Retinal pigment epithelial cell (primary cell): ENCODE measurements around the gene ELMO1.

ENCODE experiments used
- DNase-seq: peaks from one replicate; pipeline ENCODE4 v3.0.0-alpha.2; 2010; ENCODE audit warnings: low read depth
- H3K4me3 ChIP-seq: 2 replicates; pipeline ENCODE4 v1.5.1; 2011; ENCODE audit warnings: mild to moderate bottlenecking, low read length, control low read depth, moderate library complexity
- TF ChIP-seq, protein P1 (sequence below): conservative IDR thresholded peaks from 2 replicates; pipeline ENCODE4 v1.5.1; 2011; ENCODE audit warnings: low read depth, low read length, control low read depth, inconsistent platforms

ELMO1 gene

DNA sequence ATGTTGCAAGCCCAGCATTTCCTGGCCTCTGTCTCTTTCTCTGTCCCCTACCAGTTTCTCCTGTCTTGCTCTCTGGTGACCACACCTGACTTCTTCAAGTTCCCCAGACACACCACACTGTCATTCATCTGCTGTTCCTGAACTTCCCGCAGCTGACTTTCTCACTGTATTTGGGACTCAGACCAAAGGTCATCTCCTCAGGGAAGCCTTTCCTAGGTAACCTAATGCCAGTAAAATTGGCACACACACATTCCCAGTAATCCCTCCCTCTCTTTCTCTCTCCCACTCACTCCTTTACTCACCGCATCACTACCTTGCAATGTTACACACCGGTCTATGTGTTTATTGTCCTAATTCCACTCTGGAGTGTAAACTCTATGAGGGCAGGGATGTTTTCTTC, 81.7 kb downstream of the ELMO1 start:
- TF ChIP-seq, protein P1, sequence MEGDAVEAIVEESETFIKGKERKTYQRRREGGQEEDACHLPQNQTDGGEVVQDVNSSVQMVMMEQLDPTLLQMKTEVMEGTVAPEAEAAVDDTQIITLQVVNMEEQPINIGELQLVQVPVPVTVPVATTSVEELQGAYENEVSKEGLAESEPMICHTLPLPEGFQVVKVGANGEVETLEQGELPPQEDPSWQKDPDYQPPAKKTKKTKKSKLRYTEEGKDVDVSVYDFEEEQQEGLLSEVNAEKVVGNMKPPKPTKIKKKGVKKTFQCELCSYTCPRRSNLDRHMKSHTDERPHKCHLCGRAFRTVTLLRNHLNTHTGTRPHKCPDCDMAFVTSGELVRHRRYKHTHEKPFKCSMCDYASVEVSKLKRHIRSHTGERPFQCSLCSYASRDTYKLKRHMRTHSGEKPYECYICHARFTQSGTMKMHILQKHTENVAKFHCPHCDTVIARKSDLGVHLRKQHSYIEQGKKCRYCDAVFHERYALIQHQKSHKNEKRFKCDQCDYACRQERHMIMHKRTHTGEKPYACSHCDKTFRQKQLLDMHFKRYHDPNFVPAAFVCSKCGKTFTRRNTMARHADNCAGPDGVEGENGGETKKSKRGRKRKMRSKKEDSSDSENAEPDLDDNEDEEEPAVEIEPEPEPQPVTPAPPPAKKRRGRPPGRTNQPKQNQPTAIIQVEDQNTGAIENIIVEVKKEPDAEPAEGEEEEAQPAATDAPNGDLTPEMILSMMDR: no peak
- no peak for DNase-seq
- no peak overlapping the region for H3K4me3 ChIP-seq

DNA sequence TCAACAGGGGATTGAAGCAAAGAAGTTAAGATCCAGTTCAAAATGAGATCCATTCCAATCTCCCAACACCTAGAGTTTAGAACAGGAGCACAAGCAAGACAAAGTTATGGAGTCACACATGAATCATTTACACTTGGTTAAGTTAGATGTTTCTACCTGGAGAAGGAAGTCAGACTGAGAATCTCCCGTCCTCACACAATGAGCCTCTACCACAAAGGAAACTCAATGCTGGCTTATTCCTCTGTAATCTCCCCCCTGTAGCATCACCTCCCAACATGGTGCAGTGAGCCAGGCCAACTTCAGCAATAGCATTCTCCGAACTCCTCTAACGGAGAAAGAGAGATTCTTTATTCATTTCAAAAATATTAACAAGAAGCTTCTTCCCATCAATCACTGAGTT, 82.2 kb downstream of the ELMO1 start:
- TF ChIP-seq, protein P1: no peak
- H3K4me3 ChIP-seq: no peak overlapping the region
- no peak for DNase-seq

DNA sequence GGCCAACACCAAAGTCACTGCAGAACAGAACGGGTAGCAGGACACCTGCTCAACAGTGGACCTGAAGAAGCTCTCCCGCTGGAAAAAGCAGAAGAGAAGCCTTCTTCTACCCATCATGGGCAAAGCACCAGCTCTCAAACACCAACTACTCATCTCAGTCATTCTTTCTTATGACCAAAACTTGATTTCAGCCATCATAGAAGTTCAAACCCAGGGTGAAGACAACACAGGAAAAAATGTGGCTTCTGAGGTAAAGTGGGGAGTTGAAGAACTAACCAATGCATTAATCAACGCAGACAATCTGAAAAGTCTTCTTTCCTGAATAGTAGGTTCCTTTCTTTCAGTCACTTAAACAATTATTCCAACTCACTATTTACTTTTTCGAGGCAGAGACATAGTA, 83.3 kb downstream of the ELMO1 start:
- DNase-seq: no peak
- no peak overlapping the region for H3K4me3 ChIP-seq
- TF ChIP-seq, protein P1: no peak

DNA sequence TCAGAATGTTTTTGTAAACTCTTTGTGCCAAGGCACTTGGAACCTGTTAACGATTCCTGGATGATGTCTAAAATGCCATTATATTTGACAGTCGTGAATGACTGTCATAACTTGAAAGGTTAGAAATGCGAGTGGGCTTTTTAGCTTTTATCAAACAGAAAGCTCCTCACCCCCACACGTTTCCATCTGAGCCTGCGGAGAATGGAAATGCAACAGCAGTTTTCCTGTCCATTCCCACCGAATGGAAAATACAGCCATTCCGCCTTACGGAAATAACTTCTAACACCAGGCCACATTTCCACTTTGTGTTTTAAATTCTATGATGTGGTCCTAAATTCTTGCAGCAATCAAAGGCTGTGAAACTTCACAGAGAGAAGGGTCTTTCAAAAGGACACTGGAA, 83.8 kb downstream of the ELMO1 start:
- no peak overlapping the region for H3K4me3 ChIP-seq
- no peak for DNase-seq
- TF ChIP-seq, protein P1: no peak

DNA sequence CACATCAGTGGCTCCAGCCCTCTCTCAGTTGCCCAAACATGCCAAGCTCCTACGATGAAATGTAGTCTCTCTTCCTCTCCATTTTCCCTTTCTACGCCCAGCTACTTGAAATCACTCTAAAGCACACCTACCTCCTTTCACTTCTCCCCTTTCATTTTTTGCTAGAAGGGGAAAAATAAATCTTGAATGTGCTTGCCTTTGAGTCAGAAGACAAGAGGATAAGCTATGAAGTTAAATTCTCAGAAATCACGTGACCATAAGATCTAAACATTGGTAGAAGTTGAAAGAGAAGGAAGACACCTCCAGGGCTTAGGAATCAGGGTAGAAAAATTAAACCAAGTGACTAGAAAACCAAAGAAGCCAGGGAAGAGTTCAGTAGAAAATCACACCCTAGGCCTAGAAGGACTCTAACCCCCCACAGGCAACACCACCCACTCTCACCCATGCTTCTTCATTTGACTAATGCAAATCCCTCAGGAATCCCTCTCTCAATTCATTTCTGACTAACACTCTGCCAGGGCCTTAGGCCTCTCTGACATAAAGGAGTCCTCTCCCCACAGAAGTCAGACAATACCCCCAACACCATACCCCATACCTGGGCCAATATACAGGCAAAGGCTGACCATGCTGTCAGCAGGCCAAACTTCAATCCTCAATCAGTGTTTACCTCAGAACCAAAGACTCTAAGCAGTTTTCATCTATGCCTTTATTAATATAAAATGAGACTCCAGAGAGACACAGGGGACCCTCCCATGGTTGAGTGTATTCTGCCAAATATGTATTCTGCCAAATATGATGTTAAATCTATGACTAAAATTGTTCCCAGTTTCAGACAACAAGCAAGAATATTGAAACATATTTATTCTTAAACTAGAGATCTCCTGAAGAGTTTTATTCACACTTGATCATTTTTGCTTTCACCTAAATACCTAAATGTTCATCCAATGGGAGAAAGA, 84.8 kb downstream of the ELMO1 start:
- no peak for DNase-seq
- TF ChIP-seq, protein P1: no peak
- H3K4me3 ChIP-seq: no peak overlapping the region

DNA sequence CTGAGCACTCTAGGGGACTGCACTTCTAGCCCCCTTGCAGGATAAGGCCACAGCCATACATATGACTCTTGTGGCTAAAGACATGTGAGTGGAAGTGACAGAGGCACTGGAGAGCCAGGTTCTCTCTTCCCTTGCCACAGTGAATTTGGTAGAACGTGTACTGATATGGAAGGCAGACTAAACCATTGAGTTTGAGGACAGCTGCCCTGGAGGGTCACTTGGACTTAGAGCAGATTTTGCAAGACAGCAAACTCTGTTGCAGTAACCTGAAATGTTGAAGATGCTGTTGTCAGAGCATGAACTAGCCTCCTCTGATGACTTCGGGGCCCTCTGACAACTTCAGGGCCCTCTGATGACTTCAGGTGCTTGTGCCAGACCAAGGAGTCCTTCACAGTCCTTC, 85.9 kb downstream of the ELMO1 start:
- DNase-seq: no peak
- TF ChIP-seq, protein P1: no peak
- no peak overlapping the region for H3K4me3 ChIP-seq

DNA sequence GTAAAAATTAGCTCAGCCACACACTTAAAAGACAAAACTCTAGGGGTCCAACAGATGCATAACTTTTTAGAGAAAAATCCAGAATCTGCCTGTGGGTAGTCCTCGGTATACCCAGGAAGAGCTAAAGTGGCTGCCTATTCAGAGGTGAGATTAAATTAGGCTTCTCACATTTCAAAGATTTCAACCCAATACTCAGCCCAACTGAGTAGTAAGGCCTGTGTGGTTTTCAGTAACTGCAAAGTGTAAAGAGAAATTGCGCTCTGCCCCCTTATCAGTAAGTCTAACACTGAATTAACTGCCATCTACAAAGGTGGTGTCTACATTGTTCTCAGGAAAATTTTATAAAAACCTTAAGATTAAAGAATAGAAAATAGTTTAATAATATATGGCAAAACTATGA, 88.2 kb downstream of the ELMO1 start:
- H3K4me3 ChIP-seq: no peak overlapping the region
- TF ChIP-seq, protein P1: no peak
- DNase-seq: no peak
